KOPT-K1 (cell line): ENCODE data around the gene CPED1.
"Not testable (repeated sequence)": the region's sequence is repeated elsewhere in the genome, so short reads cannot be mapped to it uniquely, and the experiment has no call there.

Experiments
- H3K27ac ChIP-seq: fragments of 200-600 bp; sonication (generic); 2 replicates; pipeline ENCODE4 v1.5.1; 2016; ENCODE audit warnings: antibody characterized with exemption, mild to moderate bottlenecking, low read depth, low read length; ENCODE audit not compliant: poor library complexity, severe bottlenecking
- H3K36me3 ChIP-seq: fragments of 200-600 bp; sonication (generic); 2 replicates; pipeline ENCODE4 v1.5.1; 2017; ENCODE audit warnings: antibody characterized with exemption, mild to moderate bottlenecking, low read length, moderate library complexity; ENCODE audit not compliant: insufficient read depth
- H3K9me3 ChIP-seq: fragments of 200-600 bp; sonication (generic); 2 replicates; pipeline ENCODE4 v1.5.1; 2017; ENCODE audit warnings: antibody characterized with exemption, low read length, mild to moderate bottlenecking; ENCODE audit not compliant: insufficient read depth, poor library complexity, severe bottlenecking

The CPED1 gene

DNA sequence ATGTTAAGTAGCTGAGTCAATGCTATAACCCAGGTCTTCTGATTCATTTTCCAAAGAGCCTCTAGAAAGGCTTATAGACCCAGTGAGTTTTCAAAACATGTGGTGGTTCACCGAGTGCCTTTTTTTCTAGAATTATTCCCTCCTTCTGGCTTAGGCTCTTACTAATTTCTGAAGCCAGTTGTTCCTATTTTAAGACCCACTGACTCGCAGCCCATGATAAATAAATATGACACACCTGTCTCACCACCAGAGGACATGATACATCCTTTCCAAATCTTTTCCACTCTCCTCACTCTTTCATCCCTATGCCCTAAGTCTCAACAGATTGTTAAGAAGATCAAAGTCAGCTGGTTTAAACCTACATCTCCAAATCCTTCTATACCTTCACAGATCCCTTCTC, 214.3 kb downstream of the CPED1 start:
- H3K27ac ChIP-seq = no peak overlapping the region
- H3K9me3 ChIP-seq = no peaks in the 10 kb centered on the region
- H3K36me3 ChIP-seq = no peaks in the 10 kb centered on the region

DNA sequence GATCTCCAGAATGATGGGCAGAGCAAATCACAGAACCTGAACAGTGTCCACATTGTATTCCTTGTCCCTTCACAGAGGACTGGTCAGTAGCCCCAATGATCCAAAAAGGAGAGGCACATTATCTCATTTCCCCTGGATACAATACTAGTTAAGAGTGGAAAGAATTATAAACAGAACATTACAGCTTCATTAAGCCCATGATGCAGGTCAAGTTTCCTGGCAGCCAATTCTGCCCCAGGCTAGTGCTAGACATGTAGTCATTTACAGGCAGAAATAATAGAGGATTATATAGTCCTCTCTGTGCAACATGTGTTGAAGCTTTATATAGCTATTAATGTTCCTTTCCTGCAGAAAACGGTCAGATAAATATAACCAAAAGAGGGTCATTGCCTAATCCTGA, 216.0 kb downstream of the CPED1 start:
- Histone ChIP-seq H3K9me3 (no peaks in the 10 kb centered on the region), H3K27ac (no peak overlapping the region), H3K36me3 (no peaks in the 10 kb centered on the region)

DNA sequence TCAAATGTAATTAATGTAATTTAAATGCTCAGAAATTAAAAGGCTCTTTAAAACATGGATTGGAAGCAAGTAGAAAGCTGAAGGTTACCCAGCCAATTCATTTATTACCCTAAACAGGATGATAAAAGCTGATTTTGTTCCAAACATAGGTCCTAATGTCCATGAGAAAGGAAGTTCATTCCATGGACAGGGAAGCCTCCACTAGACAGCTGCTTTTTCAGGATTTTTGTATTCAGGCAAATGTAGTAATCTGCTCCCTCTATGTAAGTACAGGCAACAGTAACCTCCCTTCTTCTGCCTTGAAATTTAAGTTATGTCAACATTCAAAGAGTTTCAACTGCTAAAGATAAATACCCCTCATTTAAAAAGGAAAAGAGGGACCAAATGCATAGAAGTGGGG, 217.3 kb downstream of the CPED1 start:
- Histone ChIP-seq H3K9me3 (no peaks in the 10 kb centered on the region), H3K27ac (no peak overlapping the region), H3K36me3 (no peaks in the 10 kb centered on the region)

DNA sequence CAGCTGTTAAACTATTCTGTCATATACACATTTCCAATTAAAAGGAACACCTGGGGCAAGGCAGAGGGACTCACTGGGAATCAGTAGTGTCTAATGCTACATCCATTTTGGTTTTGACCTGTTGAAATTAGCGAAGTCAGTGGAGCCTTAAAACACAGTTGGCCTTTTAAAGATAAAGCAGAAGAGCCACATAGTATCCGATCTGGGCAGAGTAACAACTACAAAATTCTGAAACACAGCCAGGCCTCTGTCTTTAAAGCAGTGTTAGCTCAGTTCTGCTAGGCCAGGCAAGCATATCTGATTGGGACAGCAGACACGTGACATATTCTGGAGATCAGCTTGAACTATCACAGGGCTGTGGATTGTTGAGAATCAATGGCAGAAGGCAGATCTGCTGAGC, 222.7 kb downstream of the CPED1 start:
- no peaks in the 10 kb centered on the region for H3K9me3 ChIP-seq
- H3K36me3 ChIP-seq = no peaks in the 10 kb centered on the region
- H3K27ac ChIP-seq = no peak overlapping the region

DNA sequence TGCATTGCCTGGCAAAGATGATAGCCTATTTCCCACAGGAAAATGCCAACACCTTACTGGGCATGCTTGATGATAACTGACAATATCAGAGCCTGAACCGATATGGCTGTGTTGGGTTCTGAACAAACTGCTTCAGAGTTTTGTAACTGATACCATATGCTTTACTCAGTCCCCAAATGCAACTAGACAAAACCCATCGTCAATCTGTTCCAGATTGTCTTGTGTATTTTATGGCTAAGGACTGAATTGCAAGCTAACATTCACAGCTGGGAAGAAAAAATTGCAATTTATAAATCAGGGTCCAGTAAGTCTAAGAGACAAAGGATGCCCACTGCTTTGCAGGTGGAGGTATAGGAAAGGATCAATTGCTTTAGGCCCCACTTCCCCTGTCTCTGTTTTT, 223.5 kb downstream of the CPED1 start:
- Histone ChIP-seq H3K9me3 (no peaks in the 10 kb centered on the region), H3K27ac (no peak overlapping the region), H3K36me3 (no peaks in the 10 kb centered on the region)

DNA sequence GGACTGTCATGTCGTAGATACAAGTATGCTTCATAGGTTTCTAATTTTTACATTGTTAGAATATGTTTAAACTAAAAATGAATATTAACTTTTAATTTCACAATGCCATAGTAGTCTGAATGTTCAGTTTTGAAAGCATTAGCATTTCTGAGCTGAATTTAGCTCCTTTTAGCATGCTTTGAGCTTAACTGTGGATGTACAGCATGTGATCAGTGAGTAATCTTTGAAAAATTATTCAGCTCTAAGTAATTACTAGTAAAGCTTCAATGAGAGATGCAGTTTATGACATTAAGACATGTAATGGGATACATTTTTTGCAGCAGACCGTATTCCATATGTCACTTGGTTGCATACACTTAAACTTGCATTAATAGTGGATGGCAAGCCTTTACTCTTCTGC, 226.1 kb downstream of the CPED1 start:
- Histone ChIP-seq H3K36me3 (no peaks in the 10 kb centered on the region), H3K27ac (no peak overlapping the region)

DNA sequence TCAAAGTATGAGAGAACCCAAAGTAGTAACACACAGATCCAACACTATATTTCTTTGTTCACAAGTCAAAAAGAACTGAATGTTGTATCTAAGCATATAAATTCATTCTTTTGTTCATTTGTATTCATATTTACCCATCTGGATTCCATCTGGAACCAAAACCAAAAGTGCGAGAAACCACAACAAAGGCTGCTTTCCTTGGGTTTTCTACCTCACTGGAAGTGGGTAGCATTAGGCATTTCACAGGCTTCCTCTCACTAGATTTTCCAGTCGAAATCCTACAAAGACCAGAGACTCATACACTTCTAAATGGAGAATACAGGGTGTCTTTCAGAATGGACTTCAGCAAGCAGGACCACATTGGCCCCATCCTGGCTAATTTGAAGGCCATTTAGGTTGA, 230.5 kb downstream of the CPED1 start:
- Histone ChIP-seq H3K36me3 (no peaks in the 10 kb centered on the region), H3K27ac (no peak overlapping the region), H3K9me3 (no peaks in the 10 kb centered on the region)

More for the DNA sequence above, 226.1 kb downstream of the CPED1 start:
- no peaks in the 10 kb centered on the region for H3K9me3 ChIP-seq

DNA sequence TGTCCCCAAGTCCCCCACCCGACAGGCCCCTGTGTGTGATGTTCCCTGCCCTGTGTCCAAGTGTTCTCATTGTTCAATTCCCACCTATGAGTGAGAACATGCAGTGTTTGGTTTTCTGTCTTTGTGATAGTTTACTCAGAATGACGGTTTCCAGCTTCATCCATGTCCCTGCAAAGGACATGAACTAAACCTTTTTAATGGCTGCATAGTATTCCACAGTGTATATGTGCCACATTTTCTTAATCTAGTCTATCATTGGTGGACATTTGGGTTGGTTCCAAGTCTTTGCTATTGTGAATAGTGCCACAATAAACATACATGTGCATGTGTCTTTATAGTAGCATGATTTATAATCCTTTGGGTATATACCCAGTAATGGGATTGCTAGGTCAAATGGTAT, 232.6 kb downstream of the CPED1 start:
- H3K27ac ChIP-seq, H3K9me3 ChIP-seq, H3K36me3 ChIP-seq: not testable (repeated sequence)

DNA sequence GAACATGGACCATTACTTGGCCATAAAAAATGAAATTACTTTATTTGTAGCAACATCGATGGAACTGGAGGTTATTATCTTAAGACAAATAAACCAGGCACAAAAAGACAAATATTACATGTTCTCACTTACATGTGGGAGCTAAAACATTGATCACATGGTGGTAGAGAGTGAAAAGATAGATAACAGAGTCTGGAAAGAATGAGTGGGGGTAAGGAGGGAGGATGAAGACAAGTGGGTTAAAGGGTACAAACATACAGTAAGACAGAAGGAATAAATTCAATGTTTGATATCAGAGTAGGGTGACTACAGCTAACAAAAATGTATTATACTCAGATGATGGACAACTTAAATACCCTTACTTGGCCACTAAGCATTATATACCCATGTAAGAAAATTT, 240.3 kb downstream of the CPED1 start:
- H3K36me3 ChIP-seq = no peaks in the 10 kb centered on the region
- H3K27ac ChIP-seq = no peak overlapping the region
- no peaks in the 10 kb centered on the region for H3K9me3 ChIP-seq

DNA sequence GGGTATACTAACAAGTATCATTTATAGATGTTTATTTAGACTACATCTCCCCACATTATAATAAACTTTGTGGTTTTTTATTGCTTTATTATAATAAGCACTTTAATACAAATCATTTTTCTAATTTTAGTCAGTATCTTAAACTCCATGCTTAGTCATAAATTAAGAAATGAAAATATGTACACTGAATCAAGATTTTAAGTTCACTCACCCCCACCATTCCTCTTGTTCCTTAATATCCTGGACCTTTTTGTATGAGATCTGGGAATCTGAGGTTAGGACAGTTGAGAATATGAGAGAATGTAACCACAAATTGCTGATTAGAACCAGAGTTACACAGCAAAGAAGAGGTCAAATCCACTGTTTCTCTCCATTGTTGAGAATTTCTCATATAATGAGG, 246.7 kb downstream of the CPED1 start:
- H3K36me3 ChIP-seq = no peaks in the 10 kb centered on the region
- H3K27ac ChIP-seq = no peak overlapping the region
- H3K9me3 ChIP-seq = no peaks in the 10 kb centered on the region

DNA sequence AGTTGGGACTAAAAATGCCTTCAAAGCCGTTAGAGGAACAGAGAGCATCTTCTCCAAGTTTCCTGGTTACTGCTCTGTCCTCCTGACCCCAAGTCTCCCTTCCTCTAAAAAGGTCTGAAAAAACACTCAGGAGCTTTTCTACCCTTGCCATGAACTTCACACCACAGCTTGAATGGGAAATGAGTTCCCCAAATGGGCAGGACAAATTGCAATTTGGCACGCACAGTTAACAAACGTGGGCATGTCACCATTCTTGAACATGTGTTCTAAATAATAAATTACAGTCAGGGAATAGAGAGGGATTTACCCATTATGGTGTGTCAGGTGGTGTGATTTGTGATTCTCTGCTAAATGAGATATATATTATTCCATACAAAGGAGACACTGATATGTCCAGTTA, 249.1 kb downstream of the CPED1 start:
- Histone ChIP-seq H3K36me3 (no peaks in the 10 kb centered on the region), H3K9me3 (no peaks in the 10 kb centered on the region), H3K27ac (no peak overlapping the region)

DNA sequence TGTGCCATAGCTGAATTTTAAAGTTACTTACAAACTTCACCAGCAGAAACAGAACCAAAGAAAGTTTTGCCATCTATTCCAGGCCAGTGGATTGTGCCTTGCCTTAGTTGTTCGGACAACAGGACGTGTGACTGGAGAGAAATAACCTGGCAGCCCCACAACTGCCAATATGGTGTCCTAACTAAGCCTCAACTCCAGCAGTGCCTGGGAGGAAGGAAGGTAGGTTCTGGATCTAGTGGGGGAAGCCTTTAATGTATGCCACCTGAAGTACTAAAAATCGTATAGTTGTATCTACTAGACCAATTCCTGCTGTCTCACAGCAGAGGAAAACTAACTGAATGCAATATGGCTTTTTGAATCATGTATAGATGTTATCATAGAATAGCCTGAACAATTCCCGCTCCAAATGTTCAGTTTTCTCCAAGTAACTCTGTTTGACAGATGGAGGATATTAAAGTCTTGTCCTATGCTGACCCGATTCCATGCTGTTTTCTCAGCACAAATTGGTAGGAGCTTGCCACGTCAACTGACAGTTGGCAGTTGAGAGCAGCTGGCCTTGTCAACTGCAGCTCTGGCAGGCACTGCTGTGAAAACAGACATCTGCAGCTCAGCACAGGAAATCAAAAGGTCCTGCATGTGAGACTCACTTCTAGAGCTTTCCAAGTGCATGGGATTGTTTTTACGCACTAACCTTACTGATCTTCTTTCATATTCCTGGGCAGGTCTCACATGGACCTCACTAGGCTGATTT, 255.8 kb downstream of the CPED1 start:
- H3K27ac ChIP-seq = no peak overlapping the region
- no peaks in the 10 kb centered on the region for H3K36me3 ChIP-seq
- H3K9me3 ChIP-seq = no peaks in the 10 kb centered on the region

DNA sequence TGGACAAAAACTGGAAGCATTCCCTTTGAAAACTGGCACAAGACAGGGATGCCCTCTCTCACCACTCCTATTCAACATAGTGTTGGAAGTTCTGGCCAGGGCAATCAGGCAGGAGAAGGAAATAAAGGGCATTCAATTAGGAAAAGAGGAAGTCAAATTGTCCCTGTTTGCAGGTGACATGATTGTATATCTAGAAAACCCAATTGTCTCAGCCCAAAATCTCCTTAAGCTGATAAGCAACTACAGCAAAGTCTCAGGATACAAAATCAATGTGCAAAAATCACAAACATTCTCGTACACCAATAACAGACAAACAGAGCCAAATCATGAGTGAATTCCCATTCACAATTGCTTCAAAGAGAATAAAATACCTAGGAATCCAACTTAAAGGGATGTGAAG, 262.9 kb downstream of the CPED1 start:
- H3K9me3 ChIP-seq, H3K27ac ChIP-seq, H3K36me3 ChIP-seq: not testable (repeated sequence)

DNA sequence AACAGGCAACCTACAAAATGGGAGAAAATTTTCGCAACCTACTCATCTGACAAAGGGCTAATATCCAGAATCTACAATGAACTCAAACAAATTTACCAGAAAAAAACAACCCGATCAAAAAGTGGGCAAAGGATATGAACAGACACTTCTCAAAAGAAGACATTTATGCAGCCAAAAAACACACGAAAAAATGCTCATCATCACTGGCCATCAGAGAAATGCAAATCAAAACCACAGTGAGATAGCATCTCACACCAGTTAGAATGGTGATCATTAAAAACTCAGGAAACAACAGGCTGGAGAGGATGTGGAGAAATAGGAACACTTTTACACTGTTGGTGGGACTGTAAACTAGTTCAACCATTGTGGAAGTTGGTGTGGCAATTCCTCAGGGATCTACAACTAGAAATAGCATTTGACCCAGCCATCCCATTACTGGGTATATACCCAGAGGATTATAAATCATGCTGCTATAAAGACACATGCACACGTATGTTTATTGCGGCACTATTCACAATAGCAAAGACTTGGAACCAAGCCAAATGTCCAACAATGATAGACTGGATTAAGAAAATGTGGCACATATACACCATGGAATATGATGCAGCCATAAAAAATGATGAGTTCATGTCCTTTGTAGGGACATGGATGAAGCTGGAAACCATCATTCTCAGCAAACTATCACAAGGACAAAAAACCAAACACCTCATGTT, 264.2 kb downstream of the CPED1 start:
- not testable (repeated sequence) for H3K36me3 ChIP-seq, H3K27ac ChIP-seq, H3K9me3 ChIP-seq

DNA sequence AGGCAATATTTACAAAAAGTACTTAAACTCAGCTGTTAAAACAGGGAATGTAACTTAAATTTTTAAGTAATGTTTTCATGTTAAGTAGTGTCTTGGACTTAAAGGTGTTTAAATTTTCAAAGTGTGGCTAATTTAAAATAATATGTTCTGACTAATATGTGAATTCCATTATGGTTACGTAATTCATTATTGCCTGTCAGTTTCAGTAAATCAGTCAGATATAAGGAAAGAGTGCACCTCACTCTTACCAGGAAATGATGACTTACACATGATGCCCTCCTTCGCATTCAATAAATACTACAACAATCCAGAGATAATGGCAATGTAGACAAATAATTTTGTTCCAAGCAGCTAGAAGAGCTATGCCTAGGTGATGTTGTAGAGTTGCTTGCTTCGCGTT, 271.3 kb downstream of the CPED1 start:
- no peaks in the 10 kb centered on the region for H3K36me3 ChIP-seq
- H3K9me3 ChIP-seq = no peaks in the 10 kb centered on the region
- H3K27ac ChIP-seq = no peak overlapping the region
